SK-N-SH treated with all-trans-retinoic acid at 6 μM for 48 hours (cell line): ENCODE data around the gene CYP19A1.

ENCODE experiments used
- ATAC-seq: fragments of 200-7000 bp; cut with Tn5 transposase; 3 replicates; pipeline ENCODE4 v1.9.1; 2020; ENCODE audit warnings: mild to moderate bottlenecking, moderate library complexity
- ARNTL ChIP-seq: fragments of 450-650 bp; formaldehyde crosslinking; IDR thresholded peaks from 2 replicates; pipeline ENCODE4 v1.5.0; 2020; ENCODE audit warnings: low read depth, mild to moderate bottlenecking, moderate library complexity, borderline replicate concordance
- BACH2 ChIP-seq: fragments of 250-450 bp; sonication (Bioruptor Pico); IDR thresholded peaks from 2 replicates; pipeline ENCODE4 v1.9.0; 2021; ENCODE audit warnings: mild to moderate bottlenecking, borderline replicate concordance
- CREB5 ChIP-seq: fragments of 250-450 bp; sonication (Bioruptor Pico); IDR thresholded peaks from 2 replicates; pipeline ENCODE4 v1.5.1; 2020; ENCODE audit warnings: low read depth, mild to moderate bottlenecking, moderate library complexity
- CSDC2 ChIP-seq: fragments of 250-450 bp; sonication (Bioruptor Pico); IDR thresholded peaks from 2 replicates; pipeline ENCODE4 v1.5.0; 2020; ENCODE audit warnings: mild to moderate bottlenecking, moderate library complexity
- CSRNP3 ChIP-seq: fragments of 250-450 bp; sonication (Bioruptor Pico); IDR thresholded peaks from 2 replicates; pipeline ENCODE4 v1.5.1; 2021; ENCODE audit warnings: mild to moderate bottlenecking, moderate library complexity
- ESRRG ChIP-seq: fragments of 250-450 bp; sonication (Bioruptor Pico); IDR thresholded peaks from 2 replicates; pipeline ENCODE4 v1.6.1; 2021; ENCODE audit warnings: mild to moderate bottlenecking
- GLIS3 ChIP-seq: fragments of 250-450 bp; sonication (Bioruptor Pico); IDR thresholded peaks from 2 replicates; pipeline ENCODE4 v1.5.0; 2020; ENCODE audit warnings: mild to moderate bottlenecking, moderate library complexity
- OSR1 ChIP-seq: fragments of 250-450 bp; sonication (Bioruptor Pico); IDR thresholded peaks from 2 replicates; pipeline ENCODE4 v1.8.0; 2022; ENCODE audit warnings: moderate library complexity, mild to moderate bottlenecking, inconsistent platforms
- PATZ1 ChIP-seq: fragments of 250-450 bp; sonication (Bioruptor Pico); IDR thresholded peaks from 2 replicates; pipeline ENCODE4 v1.8.0; 2020; ENCODE audit warnings: mild to moderate bottlenecking, moderate library complexity, borderline replicate concordance
- POU6F1 ChIP-seq: fragments of 250-450 bp; sonication (Bioruptor Pico); IDR thresholded peaks from 2 replicates; pipeline ENCODE4 v1.8.0; 2021; ENCODE audit warnings: low read depth, mild to moderate bottlenecking, moderate library complexity, borderline replicate concordance
- PPARA ChIP-seq: fragments of 250-450 bp; sonication (Bioruptor Pico); IDR thresholded peaks from 2 replicates; pipeline ENCODE4 v1.5.0; 2020; ENCODE audit warnings: mild to moderate bottlenecking, borderline replicate concordance
- RARB ChIP-seq: fragments of 250-450 bp; sonication (Bioruptor Pico); IDR thresholded peaks from 2 replicates; pipeline ENCODE4 v1.8.0; 2021; ENCODE audit warnings: mild to moderate bottlenecking, moderate library complexity
- SNAI2 ChIP-seq: fragments of 250-450 bp; sonication (Bioruptor Pico); IDR thresholded peaks from 2 replicates; pipeline ENCODE4 v1.5.0; 2020; ENCODE audit warnings: mild to moderate bottlenecking, moderate library complexity
- TCF4 ChIP-seq: fragments of 250-450 bp; sonication (Bioruptor Pico); IDR thresholded peaks from 2 replicates; pipeline ENCODE4 v1.8.0; 2021; ENCODE audit warnings: mild to moderate bottlenecking, moderate library complexity, borderline replicate concordance
- TOX ChIP-seq: fragments of 250-450 bp; sonication (Bioruptor Pico); IDR thresholded peaks from 2 replicates; pipeline ENCODE4 v1.8.0; 2021; ENCODE audit warnings: mild to moderate bottlenecking, moderate library complexity, borderline replicate concordance
- TSHZ2 ChIP-seq: fragments of 250-450 bp; sonication (Bioruptor Pico); IDR thresholded peaks from 2 replicates; pipeline ENCODE4 v1.5.0; 2020; ENCODE audit warnings: mild to moderate bottlenecking, moderate library complexity
- ZC3H10 ChIP-seq: fragments of 250-450 bp; sonication (Bioruptor Pico); IDR thresholded peaks from 2 replicates; pipeline ENCODE4 v1.5.1; 2021; ENCODE audit warnings: mild to moderate bottlenecking, moderate library complexity
- ZFP3 ChIP-seq: fragments of 250-450 bp; sonication (Bioruptor Pico); IDR thresholded peaks from 2 replicates; pipeline ENCODE4 v1.5.0; 2020; ENCODE audit warnings: mild to moderate bottlenecking, moderate library complexity
- ZFP30 ChIP-seq: fragments of 450-650 bp; formaldehyde crosslinking; IDR thresholded peaks from 2 replicates; pipeline ENCODE4 v1.5.0; 2022; ENCODE audit warnings: mild to moderate bottlenecking, moderate library complexity
- ZNF565 ChIP-seq: fragments of 450-650 bp; formaldehyde crosslinking; conservative IDR thresholded peaks from 2 replicates; pipeline ENCODE4 v1.5.0; 2020; ENCODE audit warnings: low read depth, mild to moderate bottlenecking, moderate library complexity
- ZNF70 ChIP-seq: fragments of 450-650 bp; formaldehyde crosslinking; IDR thresholded peaks from 2 replicates; pipeline ENCODE4 v1.5.0; 2020; ENCODE audit warnings: mild to moderate bottlenecking, moderate library complexity
- ZNF8 ChIP-seq: fragments of 450-650 bp; formaldehyde crosslinking; IDR thresholded peaks from 2 replicates; pipeline ENCODE4 v1.5.0; 2020; ENCODE audit warnings: mild to moderate bottlenecking, moderate library complexity

Gene CYP19A1

GRCh38 chr15:51310064-51310463 lies 28.3 kb downstream of the CYP19A1 start:
- no peak for ATAC-seq
- no peak for TF ChIP-seq ZNF8 (CRISPR knock-in tag)
- no peak for TF ChIP-seq GLIS3 (CRISPR knock-in tag)
- no peak for TF ChIP-seq TSHZ2 (CRISPR knock-in tag)
- TF ChIP-seq ZNF70 (CRISPR knock-in tag): no peak
- no peak for TF ChIP-seq CREB5 (CRISPR knock-in tag)
- no peak for TF ChIP-seq ZFP3 (CRISPR knock-in tag)
- no peak for TF ChIP-seq ARNTL (CRISPR knock-in tag)
- TF ChIP-seq CSDC2 (CRISPR knock-in tag): no peak
- no peak for TF ChIP-seq PPARA (CRISPR knock-in tag)
- TF ChIP-seq ZFP30: no peak
- TF ChIP-seq RARB: no peak
- no peak for TF ChIP-seq POU6F1 (CRISPR knock-in tag)
- TF ChIP-seq OSR1: no peak
- TF ChIP-seq ZC3H10 (CRISPR knock-in tag): no peak
- no peak for TF ChIP-seq BACH2
- TF ChIP-seq CSRNP3 (CRISPR knock-in tag): no peak
- TF ChIP-seq ESRRG (CRISPR knock-in tag): no peak

GRCh38 chr15:51307811-51308210 lies 30.6 kb downstream of the CYP19A1 start:
- ATAC-seq: no peak

GRCh38 chr15:51307325-51307724 lies 31.1 kb downstream of the CYP19A1 start:
- TF ChIP-seq ZFP30: no peak
- TF ChIP-seq GLIS3 (CRISPR knock-in tag): no peak
- TF ChIP-seq ZNF8 (CRISPR knock-in tag): no peak
- TF ChIP-seq TOX (CRISPR knock-in tag): no peak
- TF ChIP-seq ZFP3 (CRISPR knock-in tag): no peak
- no peak for TF ChIP-seq OSR1
- TF ChIP-seq SNAI2 (CRISPR knock-in tag): no peak
- TF ChIP-seq ESRRG (CRISPR knock-in tag): no peak
- TF ChIP-seq RARB: no peak
- TF ChIP-seq CSRNP3 (CRISPR knock-in tag): no peak
- no peak for TF ChIP-seq ARNTL (CRISPR knock-in tag)
- no peak for TF ChIP-seq CSDC2 (CRISPR knock-in tag)
- no peak for TF ChIP-seq ZNF70 (CRISPR knock-in tag)
- TF ChIP-seq TSHZ2 (CRISPR knock-in tag): no peak
- TF ChIP-seq ZC3H10 (CRISPR knock-in tag): no peak
- no peak for TF ChIP-seq BACH2
- no peak for TF ChIP-seq PPARA (CRISPR knock-in tag)
- no peak for TF ChIP-seq TCF4 (CRISPR knock-in tag)

More at GRCh38 chr15:51307811-51308210, 30.6 kb downstream of the CYP19A1 start:
- TF ChIP-seq ZNF565 (CRISPR knock-in tag) (no peak), BACH2 (no peak), PPARA (CRISPR knock-in tag) (no peak), GLIS3 (CRISPR knock-in tag) (no peak), PATZ1 (no peak), ZC3H10 (CRISPR knock-in tag) (no peak)

More at GRCh38 chr15:51307325-51307724, 31.1 kb downstream of the CYP19A1 start:
- no peak for ATAC-seq
